Endothelial cell of umbilical vein (primary cell): ENCODE data around the gene ARID1B. TPM values are rescaled to one million over a fixed set of nuclear protein-coding genes. Genes with fewer than 3 reads are reported as not detected.

Experiments used
- BruUV-seq: library from RNA; stranded (reverse); fragments of 400-500 nt; replicated peaks from 2 replicates; lab custom pipeline; 2021; lab: Mats Ljungman, UMichigan
- CTCF ChIA-PET: fragments of 300-600, 350-600 bp; sonication (Branson Sonifier 250); formaldehyde crosslinking; loops from one replicate; lab custom pipeline; 2021; ENCODE audit warnings: antibody characterized with exemption, inconsistent platforms; lab: Charles Lee
- POLR2A ChIA-PET: fragments of 300-600, 350-600 bp; sonication (Branson Sonifier 250); formaldehyde crosslinking; loops from one replicate; lab custom pipeline; 2021; ENCODE audit warnings: antibody characterized with exemption, inconsistent platforms; lab: Charles Lee
- DNase-seq: peaks from one replicate; pipeline ENCODE4 v3.0.0-alpha.2; 2011; ENCODE audit warnings: low read depth, low spot score
- FAIRE-seq: peaks from 2 replicates; lab custom pipeline; 2011; peaks lifted over from hg19 to GRCh38; lab: Jason Lieb, UNC
- H2AFZ ChIP-seq: 2 replicates; pipeline ENCODE4 v1.6.0; 2012; ENCODE audit warnings: low read depth, low read length, control low read depth, inconsistent platforms
- H3K27ac ChIP-seq: 2 replicates; pipeline ENCODE4 v1.5.1; 2011; ENCODE audit warnings: low read depth, mild to moderate bottlenecking, control low read depth, low read length, moderate library complexity; ENCODE audit not compliant: insufficient read depth
- H3K27me3 ChIP-seq, 2 experiments: 2 replicates each; pipeline versions ENCODE4 v1.6.0 to v1.6.1; 2011; ENCODE audit warnings: low read length in 2 of 2, mixed read lengths in 1 of 2; ENCODE audit not compliant: control insufficient read depth in 2 of 2, insufficient read depth in 2 of 2
- H3K36me3 ChIP-seq, 2 experiments: 2 replicates in 1 of 2; 3 replicates in 1 of 2; pipeline ENCODE4 v1.5.1; 2011; ENCODE audit warnings: low read length in 2 of 2, mild to moderate bottlenecking in 1 of 2, moderate library complexity in 1 of 2; ENCODE audit not compliant: control insufficient read depth in 2 of 2, insufficient read depth in 2 of 2; ENCODE audit errors: extremely low read depth in 1 of 2
- H3K4me1 ChIP-seq: 3 replicates; pipeline ENCODE4 v1.5.1; 2011; ENCODE audit warnings: mild to moderate bottlenecking, low read length; ENCODE audit not compliant: control insufficient read depth, insufficient read depth; ENCODE audit errors: extremely low read depth
- H3K4me2 ChIP-seq: 2 replicates; pipeline ENCODE4 v1.6.1; 2011; ENCODE audit warnings: low read length, control low read depth, mixed read lengths; ENCODE audit not compliant: insufficient read depth
- H3K4me3 ChIP-seq, 3 experiments: fragments of 200-600 bp in 1 of 3; sonication (generic), shearing (Covaris generic) in 1 of 3; replicated peaks in 1 of 3; 2 replicates each; pipeline ENCODE4 v1.5.1; 2011 to 2016; ENCODE audit warnings: control low read depth in 3 of 3, low read length in 3 of 3, mild to moderate bottlenecking in 2 of 3, inconsistent platforms in 1 of 3, low read depth in 1 of 3, moderate library complexity in 1 of 3; ENCODE audit not compliant: insufficient read depth in 1 of 3
- H3K79me2 ChIP-seq: 2 replicates; pipeline ENCODE4 v1.6.0; 2012; ENCODE audit warnings: low read length, inconsistent platforms; ENCODE audit not compliant: control insufficient read depth, insufficient read depth
- H3K9ac ChIP-seq: replicated peaks from 2 replicates; pipeline ENCODE3; 2011; ENCODE audit warnings: low read length, control low read depth; ENCODE audit not compliant: insufficient read depth; ENCODE audit errors: extremely low read depth
- H3K9me1 ChIP-seq: replicated peaks from 3 replicates; pipeline ENCODE4 v1.6.0; 2011; ENCODE audit warnings: mild to moderate bottlenecking, low read length; ENCODE audit not compliant: control insufficient read depth, insufficient read depth; ENCODE audit errors: extremely low read depth
- H3K9me3 ChIP-seq: replicated peaks from 2 replicates; pipeline ENCODE4 v1.5.1; 2012; ENCODE audit warnings: low read length, inconsistent platforms; ENCODE audit not compliant: control insufficient read depth, insufficient read depth
- H4K20me1 ChIP-seq: replicated peaks from 2 replicates; pipeline ENCODE3; 2011; ENCODE audit warnings: mild to moderate bottlenecking, low read length; ENCODE audit not compliant: control insufficient read depth, insufficient read depth; ENCODE audit errors: extremely low read depth
- EZH2 ChIP-seq: IDR thresholded peaks from 2 replicates; pipeline ENCODE4 v1.6.1; 2012; ENCODE audit warnings: borderline replicate concordance, low read depth, mild to moderate bottlenecking, moderate library complexity, low read length, inconsistent platforms; ENCODE audit not compliant: severe bottlenecking
- FOS ChIP-seq: IDR thresholded peaks from 2 replicates; pipeline ENCODE4 v1.6.1; 2011; ENCODE audit warnings: mild to moderate bottlenecking, low read length, moderate library complexity, borderline replicate concordance; ENCODE audit not compliant: insufficient read depth
- GATA2 ChIP-seq: IDR thresholded peaks from 2 replicates; pipeline ENCODE4 v1.7.0; 2011; ENCODE audit warnings: low read depth, mild to moderate bottlenecking, moderate library complexity, mixed read lengths, low read length; ENCODE audit not compliant: insufficient read length, insufficient read depth
- MYC ChIP-seq: IDR thresholded peaks from one replicate; pipeline ENCODE4 v1.6.1; 2011; ENCODE audit warnings: mild to moderate bottlenecking, low read depth, low read length
- POLR2A ChIP-seq: IDR thresholded peaks from 2 replicates; pipeline ENCODE4 v1.6.1; 2012; ENCODE audit warnings: low read depth, mild to moderate bottlenecking, control low read depth, low read length
- POLR2AphosphoS5 ChIP-seq: IDR thresholded peaks from 2 replicates; pipeline ENCODE4 v1.6.1; 2012; ENCODE audit warnings: low read depth, mild to moderate bottlenecking, control low read depth, low read length, moderate library complexity; ENCODE audit not compliant: insufficient read depth
- dilution Hi-C: fragments of 300-500 bp; cut with MboI; formaldehyde crosslinking; loops from one replicate; pipeline ENCODE4 v1.15.0; 2019; ENCODE audit warnings: low sequenced_read_pairs; ENCODE audit not compliant: extremely low pct_ligation_motif_present
- intact Hi-C: fragments of 100-400 bp; cut with micrococcal nuclease; formaldehyde crosslinking; loops from one replicate; pipeline ENCODE4 v1.10.0; 2022
- polyA plus RNA-seq, 4 experiments: library from polyadenylated mRNA; depleted of rRNA in 3 of 4; stranded (reverse) in 3 of 4; unstranded in 1 of 4; fragments of >200 nt; gene quantifications; 2 replicates each; pipeline versions ENCODE4 v1.2.1 to v1.2.3, GENCODE V29; 2011 to 2012; ENCODE audit warnings: missing spikeins in 1 of 4
- total RNA-seq: library from RNA; stranded (reverse); gene quantifications from 2 replicates; pipeline ENCODE4 v1.2.3, GENCODE V29; 2021
- TF ChIP-seq, protein P1 (sequence below): IDR thresholded peaks from 2 replicates; pipeline ENCODE4 v1.6.1; 2011; ENCODE audit not compliant: insufficient read depth, insufficient read length
- TF ChIP-seq, protein P2 (sequence below), 2 donors: IDR thresholded peaks; 1 replicate in 1 of 2; 2 replicates in 1 of 2; pipeline ENCODE4 v1.5.1; 2011; ENCODE audit warnings: low read length in 2 of 2, mild to moderate bottlenecking in 2 of 2, moderate library complexity in 2 of 2, control low read depth in 1 of 2, inconsistent platforms in 1 of 2, low read depth in 1 of 2; ENCODE audit not compliant: insufficient read depth in 1 of 2; ENCODE audit errors: extremely low read depth in 1 of 2

ARID1B gene
- total and polyA plus RNA-seq, 2 donors (not counting 3 experiments of a cell fraction or from before 2014, with no cell fraction given): 21.8 to 89.5 TPM

DNA sequence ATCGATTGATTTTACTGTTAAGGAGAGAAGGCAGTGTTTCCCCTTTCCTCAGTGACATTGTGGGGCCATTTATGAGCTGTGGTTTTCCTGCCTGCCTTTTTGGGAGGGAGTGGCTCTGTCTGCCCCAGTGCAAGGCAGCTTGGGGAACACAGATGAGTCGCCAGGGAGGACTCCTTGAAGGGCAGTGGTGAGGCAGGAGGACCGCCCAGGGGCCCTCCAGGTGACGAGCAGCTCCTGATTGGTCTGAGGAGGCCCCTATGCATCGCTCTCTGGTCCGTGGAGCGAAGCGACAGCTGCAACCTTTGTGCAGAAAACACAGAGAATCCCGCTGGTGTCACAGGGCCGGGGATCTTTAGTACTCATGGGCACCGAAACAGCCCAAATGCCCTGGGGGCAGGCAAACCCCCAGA, 445.8 kb downstream of the ARID1B start:
- ChIA-PET POLR2A (no interaction called here), CTCF (interaction anchor here (0.8 to 1.2 kb wide), 4 partner anchors 10 to 52 kb away, joined by 3 to 4 read pairs (median 4); no protein-coding TSS in a partner anchor)
- intact Hi-C loops: no loop called here
- no peaks in the 10 kb centered on the region for H3K9me3 ChIP-seq
- no peak overlapping the region for H3K4me2 ChIP-seq
- DNase-seq (no peak), FAIRE-seq (no peak)
- H3K79me2 ChIP-seq: no peaks in the 10 kb centered on the region
- TF ChIP-seq POLR2A: no peak
- no peak for TF ChIP-seq FOS
- TF ChIP-seq, protein P1, sequence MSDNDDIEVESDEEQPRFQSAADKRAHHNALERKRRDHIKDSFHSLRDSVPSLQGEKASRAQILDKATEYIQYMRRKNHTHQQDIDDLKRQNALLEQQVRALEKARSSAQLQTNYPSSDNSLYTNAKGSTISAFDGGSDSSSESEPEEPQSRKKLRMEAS: no peak
- TF ChIP-seq EZH2: no peak
- no peak for TF ChIP-seq MYC
- TF ChIP-seq, protein P2, sequence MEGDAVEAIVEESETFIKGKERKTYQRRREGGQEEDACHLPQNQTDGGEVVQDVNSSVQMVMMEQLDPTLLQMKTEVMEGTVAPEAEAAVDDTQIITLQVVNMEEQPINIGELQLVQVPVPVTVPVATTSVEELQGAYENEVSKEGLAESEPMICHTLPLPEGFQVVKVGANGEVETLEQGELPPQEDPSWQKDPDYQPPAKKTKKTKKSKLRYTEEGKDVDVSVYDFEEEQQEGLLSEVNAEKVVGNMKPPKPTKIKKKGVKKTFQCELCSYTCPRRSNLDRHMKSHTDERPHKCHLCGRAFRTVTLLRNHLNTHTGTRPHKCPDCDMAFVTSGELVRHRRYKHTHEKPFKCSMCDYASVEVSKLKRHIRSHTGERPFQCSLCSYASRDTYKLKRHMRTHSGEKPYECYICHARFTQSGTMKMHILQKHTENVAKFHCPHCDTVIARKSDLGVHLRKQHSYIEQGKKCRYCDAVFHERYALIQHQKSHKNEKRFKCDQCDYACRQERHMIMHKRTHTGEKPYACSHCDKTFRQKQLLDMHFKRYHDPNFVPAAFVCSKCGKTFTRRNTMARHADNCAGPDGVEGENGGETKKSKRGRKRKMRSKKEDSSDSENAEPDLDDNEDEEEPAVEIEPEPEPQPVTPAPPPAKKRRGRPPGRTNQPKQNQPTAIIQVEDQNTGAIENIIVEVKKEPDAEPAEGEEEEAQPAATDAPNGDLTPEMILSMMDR (IDR thresholded peaks at IDR 0.05; ENCODE audit: extremely low read depth in 1 of 2, insufficient read depth in 1 of 2, low read depth in 1 of 2, low read length in 2 of 2): no peak
- no peak for TF ChIP-seq GATA2
- no peak for TF ChIP-seq POLR2AphosphoS5
- no peak overlapping the region for H3K27ac ChIP-seq
- no peak overlapping the region for H3K9ac ChIP-seq
- H3K4me1 ChIP-seq: peaks cover 14% of the 10 kb centered on the region
- dilution Hi-C loops: no loop called here
- no peaks in the 10 kb centered on the region for H3K9me1 ChIP-seq
- no peak overlapping the region for H2AFZ ChIP-seq
- BruUV-seq: no TSS peak
- H4K20me1 ChIP-seq: no peaks in the 10 kb centered on the region
- H3K4me3 ChIP-seq: no peak overlapping the region
- H3K27me3 ChIP-seq: no peaks in the 10 kb centered on the region
- H3K36me3 ChIP-seq: no peaks in the 10 kb centered on the region
